GM18870 (cell line): ENCODE results near the gene FBLN5.
"Not testable (repeated sequence)": the region's sequence is repeated elsewhere in the genome, so short reads cannot be mapped to it uniquely, and the experiment has no call there.

Experiments
- ATAC-seq: cut with Tn5 transposase; IDR thresholded peaks from one replicate; pipeline ENCODE4 v1.9.1; 2021; ENCODE audit warnings: moderate library complexity; ENCODE audit not compliant: unreplicated experiment

The FBLN5 gene

GRCh38 chr14:91910196-91910595 is 37.3 kb downstream of the FBLN5 start:
- ATAC-seq = no peak

GRCh38 chr14:91906374-91906773 is 41.1 kb downstream of the FBLN5 start:
- no peak for ATAC-seq

- ATAC-seq = no peak
Measured at GRCh38 chr14:91904956-91905645, 42.4 kb downstream of the FBLN5 start.

DNA sequence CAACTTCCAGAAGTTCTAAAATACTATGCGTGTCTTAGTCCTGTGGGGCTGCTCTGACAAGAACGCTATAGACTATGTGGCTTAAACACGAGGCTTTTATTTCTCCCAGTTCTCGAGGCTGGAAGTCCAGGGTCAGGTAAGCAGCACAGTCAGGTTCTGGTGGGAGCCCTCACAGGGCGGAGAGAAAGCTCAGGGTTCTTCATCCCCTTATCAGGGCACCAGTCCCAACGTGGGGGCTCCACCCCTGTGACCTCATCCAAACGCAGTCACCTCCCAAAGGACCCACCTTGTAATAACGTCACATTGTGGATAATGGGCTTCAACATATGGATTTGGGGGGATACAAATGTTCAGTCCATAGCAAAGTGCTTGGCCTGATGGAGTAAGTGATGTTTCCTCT is 43.0 kb downstream of the FBLN5 start:
- no peak for ATAC-seq

- ATAC-seq = no peak
Measured at GRCh38 chr14:91903070-91903469, 44.4 kb downstream of the FBLN5 start.

- no peak for ATAC-seq
Measured at GRCh38 chr14:91902336-91902735, 45.2 kb downstream of the FBLN5 start.

GRCh38 chr14:91901449-91902226 is 45.9 kb downstream of the FBLN5 start:
- ATAC-seq = no peak

- no peak for ATAC-seq
Measured at GRCh38 chr14:91899806-91900205, 47.7 kb downstream of the FBLN5 start.

GRCh38 chr14:91899213-91899612 is 48.3 kb downstream of the FBLN5 start:
- ATAC-seq = no peak

DNA sequence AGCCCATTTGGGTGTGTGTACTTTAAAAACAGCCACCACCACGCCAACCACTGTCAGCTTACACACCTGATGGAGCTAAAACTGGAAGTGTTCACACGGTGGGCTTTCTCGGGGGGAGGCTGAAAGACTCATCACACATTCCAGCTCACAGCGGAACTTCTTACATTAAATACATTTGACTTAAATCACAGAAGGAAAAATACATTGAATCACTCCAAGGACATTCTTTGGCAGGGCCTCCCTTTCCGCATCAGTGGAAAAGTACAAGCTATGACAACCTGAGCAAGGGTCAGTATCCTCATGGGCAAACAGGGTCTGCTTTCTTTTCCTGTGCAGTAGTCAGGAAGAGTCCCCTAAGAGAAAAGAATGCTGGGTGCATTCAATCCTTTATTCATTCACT is 49.1 kb downstream of the FBLN5 start:
- no peak for ATAC-seq

DNA sequence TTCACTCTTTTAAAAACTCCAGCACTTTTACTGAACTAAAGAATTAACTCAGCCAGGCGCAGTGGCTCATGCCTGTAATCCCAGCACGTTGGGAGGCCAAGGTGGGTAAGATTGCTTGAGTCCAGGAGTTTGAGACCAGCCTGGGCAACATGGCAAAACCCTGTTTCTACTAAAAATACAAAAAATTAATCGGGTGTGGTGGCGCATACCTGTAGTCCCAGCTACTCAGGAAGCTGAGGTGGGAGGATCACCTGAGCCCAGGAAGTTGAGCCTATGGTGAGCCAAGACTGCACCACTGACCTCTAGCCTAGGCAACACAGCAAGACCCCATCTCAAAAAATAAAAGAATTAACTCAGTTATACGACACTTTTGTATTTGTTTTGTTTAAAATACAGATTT is 49.8 kb downstream of the FBLN5 start:
- ATAC-seq = not testable (repeated sequence)

DNA sequence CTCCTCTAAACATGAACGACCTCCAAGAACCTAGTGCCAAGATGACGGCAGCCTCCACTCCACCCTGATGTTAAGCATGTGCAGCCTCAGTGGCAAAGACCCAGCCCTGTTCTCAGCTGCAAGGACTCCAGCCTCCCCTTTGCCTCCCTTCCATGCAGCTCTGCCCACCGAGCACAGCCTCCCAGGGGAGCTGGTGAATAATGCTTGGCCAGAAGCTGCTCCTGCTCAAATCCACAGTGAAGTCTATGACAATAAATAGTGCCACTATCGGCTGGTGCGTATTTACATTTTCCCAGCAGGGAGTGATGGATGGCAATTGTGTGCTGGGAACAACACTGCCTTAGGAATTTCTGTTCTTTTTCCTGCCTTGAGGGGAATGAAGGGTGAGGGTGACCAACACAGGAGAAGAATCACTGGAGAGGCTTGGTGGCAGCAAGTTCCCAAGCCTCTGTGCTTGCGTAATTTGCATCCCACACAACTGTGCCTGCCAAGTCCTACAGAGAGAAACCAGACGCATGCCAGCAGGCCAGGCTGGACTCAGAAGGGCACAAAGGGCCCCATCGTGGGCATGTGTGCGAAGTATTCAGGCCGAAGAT is 50.3 kb downstream of the FBLN5 start:
- no peak for ATAC-seq

DNA sequence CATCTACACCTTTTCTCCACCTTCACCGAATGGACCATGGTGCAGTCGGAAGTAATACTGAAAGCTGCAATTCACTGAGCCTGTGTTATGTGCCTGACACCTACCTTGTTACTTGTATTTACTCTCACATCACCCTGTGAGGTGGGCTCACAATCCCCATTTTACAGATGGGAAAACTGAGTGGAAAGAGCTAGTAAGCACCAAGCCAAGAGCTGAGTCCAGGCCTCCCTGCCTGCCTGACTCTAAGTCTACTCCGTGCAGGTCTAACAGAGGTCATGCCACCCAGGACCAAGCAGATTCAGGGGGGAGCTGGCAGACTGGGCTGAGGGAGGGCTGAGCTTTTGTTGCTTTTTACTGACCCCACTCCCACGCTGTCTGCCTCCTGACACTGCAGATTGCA is 51.1 kb downstream of the FBLN5 start:
- ATAC-seq = no peak

- ATAC-seq = no peak
Measured at GRCh38 chr14:91893669-91894068, 53.8 kb downstream of the FBLN5 start.

DNA sequence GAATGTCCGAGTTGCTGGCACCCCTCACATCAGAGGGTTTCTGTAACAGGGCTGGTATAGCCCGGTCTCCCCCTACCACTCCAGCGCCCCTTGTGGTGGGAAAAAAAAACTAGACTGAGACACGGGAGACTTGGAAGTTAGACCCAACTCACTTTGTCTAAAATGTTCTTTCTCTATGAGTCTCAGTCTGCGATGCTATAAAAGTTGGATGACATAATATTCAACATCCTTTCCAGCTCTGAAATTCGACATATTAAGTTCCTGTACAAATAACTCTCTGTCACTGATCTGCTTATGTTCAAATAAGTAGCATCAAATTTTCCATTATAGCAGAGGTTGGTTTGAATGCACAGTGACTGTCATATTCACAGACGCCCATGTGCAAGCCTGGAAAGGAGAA is 54.5 kb downstream of the FBLN5 start:
- no peak for ATAC-seq

GRCh38 chr14:91891721-91892220 is 55.7 kb downstream of the FBLN5 start:
- ATAC-seq = no peak

- no peak for ATAC-seq
Measured at GRCh38 chr14:91891101-91891500, 56.4 kb downstream of the FBLN5 start.

DNA sequence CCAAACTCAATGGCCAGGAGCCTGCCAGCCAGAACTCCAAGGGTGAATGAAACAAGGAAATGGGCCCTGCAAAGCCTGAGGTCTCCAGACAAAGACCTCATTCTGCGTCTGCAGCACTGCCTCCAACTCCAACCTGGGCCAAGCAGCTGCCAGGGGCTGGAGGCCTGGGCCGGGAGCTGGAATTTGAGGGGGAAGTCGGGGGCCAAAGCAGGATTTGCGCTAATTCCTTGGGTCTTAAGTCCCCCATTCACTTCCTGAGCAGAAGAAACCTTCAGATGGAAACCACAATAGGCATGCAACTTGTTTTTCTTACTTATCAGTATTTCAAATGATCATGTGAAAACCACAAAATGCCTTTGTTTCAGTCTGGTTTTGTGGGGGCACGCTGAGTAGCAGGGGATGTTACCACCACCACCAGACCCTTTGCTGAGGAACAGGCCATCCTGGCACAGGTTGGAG is 57.2 kb downstream of the FBLN5 start:
- ATAC-seq = no peak

GRCh38 chr14:91889477-91890211 is 57.9 kb downstream of the FBLN5 start:
- no peak for ATAC-seq

- ATAC-seq = no peak
Measured at GRCh38 chr14:91888641-91889476, 58.6 kb downstream of the FBLN5 start.
